Peyer's patch (tissue), 4 donors: ENCODE data around the gene LRRC25. TPM values are rescaled to one million over a fixed set of nuclear protein-coding genes. Genes with fewer than 3 reads are reported as not detected.
A peak's percentile ranks its signal among the peaks of the same experiment; 100 is the strongest.

Source experiments
- DNase-seq, 3 donors: peaks; one replicate each; pipeline ENCODE4 v3.0.0-alpha.2; 2017 to 2019
- H3K27ac ChIP-seq, 4 donors: fragments of 200-600 bp; sonication (generic); one replicate each; pipeline ENCODE4 v1.5.1; 2016 to 2019
- H3K27me3 ChIP-seq, 2 donors: fragments of 200-600 bp; sonication (generic); one replicate each; pipeline ENCODE4 v1.5.1; 2019
- H3K36me3 ChIP-seq, 3 donors: fragments of 200-600 bp; sonication (generic); one replicate each; pipeline ENCODE4 v1.5.1; 2016 to 2019
- H3K4me1 ChIP-seq, 4 donors: fragments of 200-600 bp; sonication (generic); one replicate each; pipeline ENCODE4 v1.5.1; 2016 to 2019
- H3K4me3 ChIP-seq, 4 donors: fragments of 200-600 bp; sonication (generic); 1 replicate in 3 of 4; 2 replicates in 1 of 4; pipeline ENCODE4 v1.5.1; 2016 to 2019; ENCODE audit warnings: mild to moderate bottlenecking in 1 of 4
- H3K9me3 ChIP-seq, 4 donors: fragments of 200-600 bp; sonication (generic); one replicate each; pipeline ENCODE4 v1.5.1; 2016 to 2019; ENCODE audit warnings: mild to moderate bottlenecking in 1 of 4
- POLR2A ChIP-seq, 2 donors: fragments of 450-650 bp; IDR thresholded peaks; one replicate each; pipeline ENCODE4 v1.5.1; 2017; ENCODE audit warnings: antibody characterized with exemption in 2 of 2, mild to moderate bottlenecking in 2 of 2, moderate library complexity in 2 of 2
- small RNA-seq, 2 donors: library from RNA; depleted of rRNA; stranded (forward); fragments of <200 nt; gene quantifications; one replicate each; pipeline ENCODE3, GENCODE V24; 2016
- total RNA-seq, 4 donors: library from RNA; depleted of rRNA; stranded (reverse); fragments of >200 nt; gene quantifications; one replicate each; pipeline ENCODE4 v1.1.0, GENCODE V29; 2016
- TF ChIP-seq, protein P1 (sequence below), 6 experiments: fragments of 450-650 bp in 4 of 6; fragments of 200-600 bp in 2 of 6; sonication (generic) in 1 of 6; IDR thresholded peaks; one replicate each; pipeline ENCODE4 v1.5.1; 2017 to 2019; ENCODE audit warnings: antibody characterized with exemption in 6 of 6, mild to moderate bottlenecking in 3 of 6, moderate library complexity in 1 of 6

Gene LRRC25
- total RNA-seq, 4 donors from 2014 or later = 2.5 to 4.2 (median 3.6) TPM

DNA sequence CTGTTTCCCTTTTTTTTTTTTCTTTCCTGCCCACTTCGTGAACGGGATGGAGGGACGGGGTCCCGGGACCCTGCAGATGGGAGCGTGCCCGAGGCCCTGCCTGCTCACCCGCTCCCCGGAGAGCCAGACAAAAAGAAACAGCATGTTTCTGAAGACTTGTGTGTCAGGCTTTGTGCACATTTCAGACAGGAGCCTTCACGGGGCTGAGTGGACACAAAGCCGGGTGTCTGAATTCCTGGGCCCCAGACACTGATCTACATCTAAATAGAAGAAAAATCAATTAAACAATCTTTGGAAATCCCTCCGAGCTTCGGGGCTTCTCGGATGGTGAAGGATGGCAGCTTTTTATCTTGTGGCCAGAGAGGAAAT is 52.9 kb downstream of the LRRC25 start:
- Histone ChIP-seq H3K27ac (peak overlapping the region in 2 of 4 donors; percentile 25 to 33), H3K9me3 (no peaks in the 10 kb centered on the region), H3K4me3 (no peak overlapping the region), H3K4me1 (peaks cover 0 to 13% (median 0%) of the 10 kb centered on the region in 4 donors), H3K36me3 (peaks cover 0 to 16% (median 0%) of the 10 kb centered on the region in 3 donors), H3K27me3 (no peaks in the 10 kb centered on the region)
- no peak for TF ChIP-seq POLR2A (IDR thresholded peaks at IDR 0.05)
- TF ChIP-seq, protein P1, sequence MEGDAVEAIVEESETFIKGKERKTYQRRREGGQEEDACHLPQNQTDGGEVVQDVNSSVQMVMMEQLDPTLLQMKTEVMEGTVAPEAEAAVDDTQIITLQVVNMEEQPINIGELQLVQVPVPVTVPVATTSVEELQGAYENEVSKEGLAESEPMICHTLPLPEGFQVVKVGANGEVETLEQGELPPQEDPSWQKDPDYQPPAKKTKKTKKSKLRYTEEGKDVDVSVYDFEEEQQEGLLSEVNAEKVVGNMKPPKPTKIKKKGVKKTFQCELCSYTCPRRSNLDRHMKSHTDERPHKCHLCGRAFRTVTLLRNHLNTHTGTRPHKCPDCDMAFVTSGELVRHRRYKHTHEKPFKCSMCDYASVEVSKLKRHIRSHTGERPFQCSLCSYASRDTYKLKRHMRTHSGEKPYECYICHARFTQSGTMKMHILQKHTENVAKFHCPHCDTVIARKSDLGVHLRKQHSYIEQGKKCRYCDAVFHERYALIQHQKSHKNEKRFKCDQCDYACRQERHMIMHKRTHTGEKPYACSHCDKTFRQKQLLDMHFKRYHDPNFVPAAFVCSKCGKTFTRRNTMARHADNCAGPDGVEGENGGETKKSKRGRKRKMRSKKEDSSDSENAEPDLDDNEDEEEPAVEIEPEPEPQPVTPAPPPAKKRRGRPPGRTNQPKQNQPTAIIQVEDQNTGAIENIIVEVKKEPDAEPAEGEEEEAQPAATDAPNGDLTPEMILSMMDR (IDR thresholded peaks at IDR 0.05) = no peak
- DNase-seq = no peak

DNA sequence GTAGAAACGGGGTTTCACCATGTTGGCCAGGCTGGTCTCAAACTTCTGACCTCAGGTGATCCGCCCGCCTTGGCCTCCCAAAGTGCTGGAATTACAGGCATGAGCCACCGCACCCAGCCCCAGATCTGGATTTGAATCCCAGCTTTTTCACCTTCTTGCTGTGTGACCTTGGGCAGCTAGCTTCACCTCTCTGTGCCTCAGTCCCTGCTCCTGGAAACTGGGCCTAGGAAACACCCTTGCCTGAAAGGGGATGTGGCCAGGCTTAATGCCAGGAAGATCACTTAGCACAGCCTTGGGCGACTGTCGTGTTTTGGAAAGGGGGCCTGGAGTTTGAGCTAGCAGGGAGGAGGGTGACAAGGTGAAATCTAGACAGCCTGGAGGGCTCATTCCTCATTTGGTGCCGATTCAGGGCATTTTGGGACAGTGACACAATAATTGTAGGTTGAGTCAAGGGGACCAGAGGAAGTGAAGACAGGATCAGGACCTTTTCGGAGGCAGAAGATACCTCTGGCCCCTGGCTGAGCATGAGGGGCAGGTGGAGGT is 55.3 kb downstream of the LRRC25 start:
- H3K9me3 ChIP-seq = no peaks in the 10 kb centered on the region
- TF ChIP-seq, protein P1 (IDR thresholded peaks at IDR 0.05) = no peak
- TF ChIP-seq POLR2A (IDR thresholded peaks at IDR 0.05) = no peak
- H3K36me3 ChIP-seq = peaks cover 0 to 5% (median 0%) of the 10 kb centered on the region in 3 donors
- no peak for DNase-seq
- H3K4me3 ChIP-seq = peak overlapping the region in 1 of 4 donors; percentile 100
- H3K27ac ChIP-seq = peak overlapping the region in 1 of 4 donors; percentile 23
- no peaks in the 10 kb centered on the region for H3K27me3 ChIP-seq
- peaks cover 0 to 19% (median 0%) of the 10 kb centered on the region in 4 donors for H3K4me1 ChIP-seq

Small RNA genes lying within 50 kb of the gene (small RNA-seq; reads per million reads assigned to genes)
- gene MIR3189 = 0 reads per million in 2 donors

Other genes starting within 250 kb of the LRRC25 start
- gene PIK3R2, start 244.5 kb downstream of the LRRC25 start, total RNA-seq = 10 to 100 TPM; 19.7 to 45.4 (median 28.2) TPM
- gene IFI30, start 223.8 kb downstream of the LRRC25 start, total RNA-seq = 100 to 1,000 TPM in 1 of 4 donors, 10 to 100 TPM in 3; 54.9 to 109 (median 60.7) TPM
- 10 to 100 TPM in 3 of 4 donors, 1 to 10 TPM in 1; 4.1 to 19.6 (median 16.0) TPM for gene MPV17L2, start 204.4 kb downstream of the LRRC25 start, total RNA-seq
- 1 to 10 TPM in 3 of 4 donors, not detected in 1; 6.1 to 9.5 (median 8.3) TPM for gene RAB3A, start 193.6 kb downstream of the LRRC25 start, total RNA-seq
- gene PDE4C, start 171.2 kb downstream of the LRRC25 start, total RNA-seq = 1 to 10 TPM in 3 of 4 donors, not detected in 1; 3.9 to 8.3 (median 8.3) TPM
- gene IQCN, start 123.2 kb downstream of the LRRC25 start, total RNA-seq = 10 to 100 TPM in 2 of 4 donors, 1 to 10 TPM in 2; 7.4 to 40.2 (median 17.0) TPM
- 100 to 1,000 TPM; 629 to 753 (median 680) TPM for gene JUND, start 116.0 kb downstream of the LRRC25 start, total RNA-seq
- 100 to 1,000 TPM; 102 to 193 (median 178) TPM for gene LSM4, start 74.5 kb downstream of the LRRC25 start, total RNA-seq
- gene PGPEP1, start 57.0 kb downstream of the LRRC25 start, total RNA-seq = 100 to 1,000 TPM in 1 of 4 donors, 10 to 100 TPM in 3; 45.4 to 138 (median 89.2) TPM
- 10 to 100 TPM in 1 of 4 donors, 1 to 10 TPM in 3; 6.8 to 11.6 (median 9.0) TPM for gene GDF15, start 11.5 kb downstream of the LRRC25 start, total RNA-seq
- 10 to 100 TPM; 34.0 to 85.8 (median 39.9) TPM for gene SSBP4, start 21.8 kb upstream of the LRRC25 start, total RNA-seq
- gene ISYNA1, start 40.5 kb upstream of the LRRC25 start, total RNA-seq = 10 to 100 TPM in 3 of 4 donors, 1 to 10 TPM in 1; 5.3 to 26.4 (median 14.0) TPM
- 10 to 100 TPM; 18.9 to 49.5 (median 34.2) TPM for gene ELL, start 124.4 kb upstream of the LRRC25 start, total RNA-seq
- 100 to 1,000 TPM; 231 to 333 (median 264) TPM for gene FKBP8, start 146.0 kb upstream of the LRRC25 start, total RNA-seq
- gene KXD1, start 160.2 kb upstream of the LRRC25 start, total RNA-seq = 100 to 1,000 TPM in 3 of 4 donors, 10 to 100 TPM in 1; 82.0 to 226 (median 142) TPM
- 100 to 1,000 TPM; 222 to 609 (median 308) TPM for gene UBA52, start 174.2 kb upstream of the LRRC25 start, total RNA-seq
- 10 to 100 TPM; 68.1 to 76.3 (median 72.2) TPM for gene REX1BD, start 191.2 kb upstream of the LRRC25 start, total RNA-seq
- gene CRLF1, start 209.2 kb upstream of the LRRC25 start, total RNA-seq = 10 to 100 TPM in 3 of 4 donors, 1 to 10 TPM in 1; 4.0 to 28.9 (median 23.3) TPM
- 1 to 10 TPM in 2 of 4 donors, under 1 TPM in 1, not detected in 1; 0.70 to 2.0 (median 1.7) TPM for gene TMEM59L, start 215.2 kb upstream of the LRRC25 start, total RNA-seq
- 10 to 100 TPM in 2 of 4 donors, 1 to 10 TPM in 2; 9.9 to 16.0 (median 10.9) TPM for gene KLHL26, start 239.4 kb upstream of the LRRC25 start, total RNA-seq